ENCODE data around the gene CHTF8.

DNA sequence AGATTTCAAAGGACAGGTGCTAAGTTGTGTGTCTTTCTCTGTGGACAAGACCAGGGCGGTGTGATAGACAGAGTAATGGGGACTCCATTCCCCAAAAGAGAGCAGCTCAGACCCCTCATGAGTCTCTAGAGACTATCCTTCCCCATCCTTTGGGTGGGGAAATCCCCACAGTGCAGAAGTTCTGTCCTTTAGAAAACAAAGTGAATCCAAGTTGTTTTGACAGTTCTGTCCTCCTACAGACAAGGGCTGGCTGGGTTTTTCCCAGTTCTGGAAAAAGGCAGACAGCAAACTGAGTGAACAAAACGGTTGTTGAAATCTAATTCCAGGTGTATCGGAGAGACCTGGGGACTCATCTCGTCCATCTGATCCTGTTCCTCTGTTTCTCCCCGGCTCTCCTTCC lies 37.9 kb downstream of the CHTF8 start:
- TF ChIP-seq POLR2AphosphoS5 (IDR thresholded peaks at IDR 0.05; ENCODE audit: borderline replicate concordance, low read depth, low read length) = no peak
- no peak for TF ChIP-seq EZH2 (IDR thresholded peaks at IDR 0.05)
- TF ChIP-seq FOXP2 (optimal IDR thresholded peaks at IDR 0.05; ENCODE audit: control extremely low read depth, extremely low read length, insufficient read depth) = no peak
